GM12801 (cell line): ENCODE data around the gene CTTN.

ENCODE experiments used
- TF ChIP-seq, protein P1 (sequence below): IDR thresholded peaks from one replicate; pipeline ENCODE4 v1.5.1; 2011; ENCODE audit warnings: control low read depth; ENCODE audit not compliant: insufficient read length; ENCODE audit errors: extremely low read depth

The CTTN gene

DNA sequence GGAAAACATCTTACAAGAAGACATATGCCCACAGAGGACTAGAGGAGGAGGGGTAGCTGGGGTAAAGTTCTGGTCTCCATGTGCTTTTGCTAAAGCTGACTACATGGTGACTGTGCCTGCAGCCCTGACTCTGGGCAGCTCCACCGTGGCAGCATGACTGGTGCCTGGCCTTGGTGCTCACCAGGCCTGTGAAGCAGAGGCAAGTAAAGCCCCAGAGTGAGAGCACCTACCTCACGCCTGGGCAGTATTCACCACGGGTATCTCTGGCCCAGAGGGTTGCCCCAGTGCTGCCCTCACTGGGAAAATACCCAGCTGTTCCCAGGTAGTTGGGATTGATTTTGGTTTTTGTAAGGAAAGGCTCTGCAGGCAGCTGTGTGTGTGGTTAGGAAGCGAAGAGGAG is 78.3 kb downstream of the CTTN start:
- TF ChIP-seq, protein P1, sequence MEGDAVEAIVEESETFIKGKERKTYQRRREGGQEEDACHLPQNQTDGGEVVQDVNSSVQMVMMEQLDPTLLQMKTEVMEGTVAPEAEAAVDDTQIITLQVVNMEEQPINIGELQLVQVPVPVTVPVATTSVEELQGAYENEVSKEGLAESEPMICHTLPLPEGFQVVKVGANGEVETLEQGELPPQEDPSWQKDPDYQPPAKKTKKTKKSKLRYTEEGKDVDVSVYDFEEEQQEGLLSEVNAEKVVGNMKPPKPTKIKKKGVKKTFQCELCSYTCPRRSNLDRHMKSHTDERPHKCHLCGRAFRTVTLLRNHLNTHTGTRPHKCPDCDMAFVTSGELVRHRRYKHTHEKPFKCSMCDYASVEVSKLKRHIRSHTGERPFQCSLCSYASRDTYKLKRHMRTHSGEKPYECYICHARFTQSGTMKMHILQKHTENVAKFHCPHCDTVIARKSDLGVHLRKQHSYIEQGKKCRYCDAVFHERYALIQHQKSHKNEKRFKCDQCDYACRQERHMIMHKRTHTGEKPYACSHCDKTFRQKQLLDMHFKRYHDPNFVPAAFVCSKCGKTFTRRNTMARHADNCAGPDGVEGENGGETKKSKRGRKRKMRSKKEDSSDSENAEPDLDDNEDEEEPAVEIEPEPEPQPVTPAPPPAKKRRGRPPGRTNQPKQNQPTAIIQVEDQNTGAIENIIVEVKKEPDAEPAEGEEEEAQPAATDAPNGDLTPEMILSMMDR, result no peak

DNA sequence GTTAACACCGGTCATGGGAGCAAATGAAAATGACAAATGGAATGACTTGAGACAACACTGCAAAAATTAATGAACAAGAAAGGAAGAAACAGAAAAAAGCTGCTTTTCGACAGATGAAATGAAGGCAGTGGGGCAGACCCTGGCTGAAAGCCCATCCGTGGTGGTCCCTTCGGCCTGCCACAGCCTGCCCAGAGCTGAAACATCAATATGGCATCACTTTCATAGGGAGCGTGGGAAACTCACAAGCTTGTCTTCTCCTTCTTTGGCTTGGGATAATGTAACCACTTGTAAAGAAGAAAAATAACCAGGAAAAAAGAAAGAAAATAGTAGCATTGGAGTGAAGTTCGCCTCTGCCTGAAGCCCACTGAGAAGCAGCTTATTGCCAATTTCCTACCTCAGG is 78.8 kb downstream of the CTTN start:
- TF ChIP-seq, protein P1, result no peak

DNA sequence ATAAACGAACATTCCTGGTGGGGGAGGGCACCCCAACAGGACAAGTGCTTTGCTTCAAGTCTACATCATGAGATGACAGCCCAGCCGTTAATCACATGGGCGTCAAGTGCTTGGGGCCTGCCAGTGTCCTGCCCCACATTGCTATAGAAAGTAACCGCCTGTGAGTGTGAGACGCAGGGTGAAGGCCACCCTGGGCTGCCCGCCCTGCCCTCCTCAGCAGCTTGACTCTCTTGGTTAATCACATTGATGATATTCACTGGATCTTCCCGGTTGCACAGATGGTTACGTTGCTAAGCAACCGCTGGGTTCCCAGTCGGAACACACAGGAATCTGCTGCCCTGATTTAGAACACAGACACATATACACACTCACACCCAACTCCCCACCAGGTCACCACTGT is 79.3 kb downstream of the CTTN start:
- TF ChIP-seq, protein P1, result no peak

DNA sequence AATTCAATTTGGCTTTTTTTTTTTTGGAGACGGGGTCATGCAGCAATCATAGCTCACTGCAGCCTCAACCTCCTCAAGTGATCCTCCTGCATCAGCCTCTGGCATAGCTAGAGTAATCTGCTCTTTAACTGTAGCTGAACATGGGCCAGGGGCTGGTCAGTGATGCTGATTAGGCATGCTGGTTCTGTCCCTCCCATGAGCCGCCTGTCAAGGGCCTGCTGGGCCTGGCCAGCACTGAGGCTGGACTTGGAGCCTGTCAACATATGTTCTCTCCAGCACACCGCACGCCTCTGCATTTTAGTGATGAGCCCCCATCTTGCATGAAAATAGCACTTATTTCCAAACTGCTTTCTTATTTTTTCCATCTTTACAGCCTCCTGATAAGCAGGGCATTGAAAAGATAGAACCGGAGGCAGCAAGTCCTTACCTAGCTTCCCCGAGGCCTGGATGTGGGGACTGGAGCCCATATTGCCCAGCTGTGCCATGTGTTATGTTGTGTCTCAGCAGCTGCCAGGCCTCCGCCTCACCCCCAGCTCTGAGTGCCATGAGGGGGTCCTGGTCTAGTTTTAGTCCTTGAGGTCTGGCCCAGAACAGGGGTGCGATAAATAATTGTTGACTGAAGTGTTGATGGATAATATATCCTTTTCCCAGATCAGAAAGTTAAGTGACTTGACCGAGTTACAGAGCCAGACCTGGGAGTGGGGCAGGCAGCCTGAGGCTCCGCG is 80.0 kb downstream of the CTTN start:
- TF ChIP-seq, protein P1, result no peak

DNA sequence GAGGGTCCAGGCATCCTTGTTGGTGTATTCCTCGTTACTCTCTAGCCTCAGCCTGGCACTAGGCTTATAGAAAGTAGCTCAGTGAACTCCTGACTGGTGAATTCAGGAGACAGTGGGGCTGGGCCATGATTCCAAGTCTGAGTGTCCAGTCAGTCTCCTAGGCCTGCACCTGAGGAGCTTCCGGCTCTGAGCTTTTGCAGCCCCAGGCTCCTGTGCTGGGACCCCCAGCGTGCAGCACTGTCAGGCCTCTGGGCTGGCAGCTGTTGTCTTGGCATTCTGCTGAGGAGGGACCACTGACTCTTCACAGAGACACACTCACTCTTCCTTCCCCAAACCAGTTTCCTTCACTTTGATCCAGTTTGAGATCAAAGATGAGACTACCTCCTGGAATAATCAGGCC is 82.4 kb downstream of the CTTN start:
- TF ChIP-seq, protein P1, result no peak

DNA sequence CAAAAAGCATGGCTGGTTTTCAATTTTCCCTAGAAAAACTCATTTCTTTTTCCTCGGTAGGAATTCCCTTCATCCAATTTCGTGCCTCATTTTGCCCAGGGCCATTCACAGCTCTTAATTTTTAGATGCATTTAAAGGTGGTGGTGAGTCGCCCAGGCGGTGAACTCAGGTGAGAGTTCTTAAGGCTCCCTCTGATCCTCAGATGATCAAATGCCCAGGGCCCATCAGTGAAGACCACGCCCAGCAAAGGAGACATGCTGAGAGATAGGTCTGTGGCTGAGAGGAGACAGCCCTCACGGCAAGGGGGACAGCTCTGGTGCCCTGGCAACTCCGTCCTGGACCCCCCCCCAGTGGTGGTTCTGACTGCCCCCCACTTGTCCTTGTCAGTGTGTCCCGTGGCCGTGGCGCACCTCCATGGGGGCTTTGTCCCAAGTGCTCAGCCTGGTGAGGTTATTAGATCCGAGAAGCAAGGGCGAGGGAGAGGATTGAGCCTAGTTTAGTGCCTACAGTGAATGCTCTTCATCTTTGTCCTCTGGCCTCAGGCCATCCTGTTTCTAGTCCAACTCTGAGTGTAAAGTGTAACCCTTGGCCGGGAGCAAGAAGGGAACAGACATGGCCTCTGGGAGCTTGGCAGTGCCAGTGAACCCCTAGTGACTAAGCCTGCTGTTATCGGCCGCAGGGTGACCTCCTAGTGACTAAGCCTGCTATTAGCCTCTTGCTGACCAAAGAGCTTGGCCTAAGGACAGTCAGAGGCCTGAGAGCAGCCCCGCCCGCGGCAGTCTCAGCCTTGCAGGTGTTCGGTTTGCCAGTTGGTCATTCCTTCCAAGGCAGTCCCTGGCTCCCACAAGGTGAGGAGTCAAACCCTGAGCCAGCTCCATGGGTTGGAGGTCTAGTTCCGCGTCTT is 83.5 kb downstream of the CTTN start:
- TF ChIP-seq, protein P1, result no peak

DNA sequence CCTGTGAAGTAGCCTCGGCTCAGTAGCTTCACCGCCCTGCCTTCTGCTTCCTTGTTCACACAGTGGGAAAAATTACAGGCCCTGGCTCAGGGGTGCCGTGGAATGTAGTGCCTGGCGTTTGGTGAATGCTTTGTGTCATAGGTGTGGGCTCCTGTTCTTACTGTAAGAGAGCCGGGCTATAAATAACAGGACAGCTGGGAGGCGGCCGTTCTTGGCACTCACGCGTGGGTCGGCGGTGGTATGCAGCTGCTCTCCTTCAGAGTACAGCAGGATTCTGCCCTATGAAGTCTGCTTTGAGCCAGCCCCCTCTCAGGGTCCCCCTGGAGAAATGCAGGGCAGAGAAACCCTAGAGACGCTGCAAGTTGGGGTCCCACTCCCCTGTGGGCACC is 84.2 kb downstream of the CTTN start:
- TF ChIP-seq, protein P1, result no peak
